SH-SY5Y (cell line): ENCODE data around the gene LRRC52.

Experiments used
- GATA2 ChIP-seq: IDR thresholded peaks from 2 replicates; pipeline ENCODE4 v1.6.1; 2011; ENCODE audit warnings: mild to moderate bottlenecking, low read depth, low read length
- GATA3 ChIP-seq: IDR thresholded peaks from 2 replicates; pipeline ENCODE4 v1.6.1; 2011; ENCODE audit warnings: low read depth, mild to moderate bottlenecking, low read length, moderate library complexity

GRCh38 chr1:165531021-165531420 lies 12.8 kb upstream of the LRRC52 start:
- TF ChIP-seq GATA2: no peak
- TF ChIP-seq GATA3: no peak
